Colonic mucosa (tissue), 4 donors: ENCODE measurements around the gene POP5. TPM values are rescaled to one million over a fixed set of nuclear protein-coding genes. Genes with fewer than 3 reads are reported as not detected.
A peak's percentile ranks its signal among the peaks of the same experiment; 100 is the strongest.

Experiments
- DNase-seq: peaks from one replicate; pipeline ENCODE4 v3.0.0-alpha.2; 2020
- H3K27ac ChIP-seq: fragments of 200-600 bp; one replicate; pipeline ENCODE4 v1.8.0; 2021
- H3K27me3 ChIP-seq: fragments of 200-600 bp; one replicate; pipeline ENCODE4 v1.8.0; 2021
- H3K36me3 ChIP-seq: fragments of 200-600 bp; one replicate; pipeline ENCODE4 v1.8.0; 2021
- H3K4me1 ChIP-seq: fragments of 200-600 bp; one replicate; pipeline ENCODE4 v1.8.0; 2021; ENCODE audit warnings: mild to moderate bottlenecking
- H3K4me3 ChIP-seq: fragments of 200-600 bp; one replicate; pipeline ENCODE4 v1.8.0; 2021
- H3K9ac ChIP-seq, 2 donors: one replicate each; pipeline ENCODE4 v1.7.0; 2013; ENCODE audit warnings: control low read depth in 2 of 2, low read depth in 2 of 2, low read length in 2 of 2
- H3K9me3 ChIP-seq: fragments of 200-600 bp; one replicate; pipeline ENCODE4 v1.8.0; 2021
- CTCF ChIP-seq: fragments of 200-600 bp; IDR thresholded peaks from one replicate; pipeline ENCODE4 v1.8.0; 2022; ENCODE audit warnings: antibody characterized with exemption, mild to moderate bottlenecking
- intact Hi-C: fragments of 100-400 bp; cut with DNase I; formaldehyde crosslinking; loops from one replicate; pipeline ENCODE4 v1.14.1; 2022
- total RNA-seq, 2 donors: library from RNA; stranded (reverse); fragmentation: NEBNext Ultra II Directional in 1 of 2; extraction: Animal tissue kit (Norgen Biotek cat#: 25700) in 1 of 2; gene quantifications; one replicate each; pipeline ENCODE4 v1.2.1, GENCODE V29; 2021
- donor health status: healthy.
- donor health status: DM: no; HTN: no; CAD: no.
- donor health status: DM: no; HTN: no; CAD: no.

POP5 gene
- total RNA-seq, 2 donors from 2014 or later = 22.8 to 77.7 TPM

GRCh38 chr12:120562906-120563305 is 18.3 kb downstream of the POP5 start:
- no peak for TF ChIP-seq CTCF
- Histone ChIP-seq H3K9me3 (no peaks in the 10 kb centered on the region), H3K27me3 (no peaks in the 10 kb centered on the region), H3K4me3 (no peak overlapping the region), H3K27ac (no peak overlapping the region), H3K4me1 (no peaks in the 10 kb centered on the region), H3K36me3 (peaks cover 41% of the 10 kb centered on the region), H3K9ac (no peak overlapping the region)
- intact Hi-C loops = no loop called here
- no peak for DNase-seq

- no peak for DNase-seq
Measured at GRCh38 chr12:120557589-120557988, 23.6 kb downstream of the POP5 start.

GRCh38 chr12:120554678-120555077 is 26.5 kb downstream of the POP5 start:
- H3K9ac ChIP-seq = no peak overlapping the region
- H3K4me1 ChIP-seq = peaks cover 7% of the 10 kb centered on the region
- H3K27ac ChIP-seq = no peak overlapping the region
- intact Hi-C loops = no loop called here
- H3K36me3 ChIP-seq = peaks cover 18% of the 10 kb centered on the region
- no peak overlapping the region for H3K4me3 ChIP-seq
- no peaks in the 10 kb centered on the region for H3K27me3 ChIP-seq
- no peaks in the 10 kb centered on the region for H3K9me3 ChIP-seq
- no peak for TF ChIP-seq CTCF
- DNase-seq = no peak

More at GRCh38 chr12:120557589-120557988, 23.6 kb downstream of the POP5 start:
- H3K9me3 ChIP-seq = no peaks in the 10 kb centered on the region
- no peak for TF ChIP-seq CTCF
- H3K4me3 ChIP-seq = no peak overlapping the region
- no peak overlapping the region for H3K9ac ChIP-seq
- no peak overlapping the region for H3K27ac ChIP-seq
- intact Hi-C loops = no loop called here
- H3K36me3 ChIP-seq = peaks cover 31% of the 10 kb centered on the region
- H3K4me1 ChIP-seq = no peaks in the 10 kb centered on the region
- H3K27me3 ChIP-seq = no peaks in the 10 kb centered on the region

- Histone ChIP-seq H3K27ac (peak overlapping the region; percentile 18), H3K4me1 (peaks cover 9% of the 10 kb centered on the region), H3K27me3 (no peaks in the 10 kb centered on the region), H3K4me3 (no peak overlapping the region), H3K36me3 (peaks cover 17% of the 10 kb centered on the region), H3K9ac (peak overlapping the region in 1 of 2 donors; percentile 55), H3K9me3 (no peaks in the 10 kb centered on the region)
- intact Hi-C loops = no loop called here
- TF ChIP-seq CTCF = no peak
- no peak for DNase-seq
Measured at GRCh38 chr12:120546050-120546386, 35.2 kb downstream of the POP5 start.

GRCh38 chr12:120544691-120545090 is 36.5 kb downstream of the POP5 start:
- Histone ChIP-seq H3K9ac (no peak overlapping the region), H3K4me1 (peaks cover 13% of the 10 kb centered on the region), H3K9me3 (no peaks in the 10 kb centered on the region), H3K4me3 (no peak overlapping the region), H3K27me3 (no peaks in the 10 kb centered on the region), H3K36me3 (peaks cover 17% of the 10 kb centered on the region), H3K27ac (no peak overlapping the region)
- intact Hi-C loops = no loop called here
- no peak for TF ChIP-seq CTCF
- DNase-seq = no peak

- no peak overlapping the region for H3K27ac ChIP-seq
- H3K36me3 ChIP-seq = peaks cover 10% of the 10 kb centered on the region
Measured at GRCh38 chr12:120542166-120542565, 39.0 kb downstream of the POP5 start.

More at GRCh38 chr12:120542166-120542565, 39.0 kb downstream of the POP5 start:
- H3K4me3 ChIP-seq = no peak overlapping the region
- H3K27me3 ChIP-seq = no peaks in the 10 kb centered on the region
- no peaks in the 10 kb centered on the region for H3K9me3 ChIP-seq
- H3K4me1 ChIP-seq = peaks cover 30% of the 10 kb centered on the region
- no peak overlapping the region for H3K9ac ChIP-seq
- DNase-seq = no peak
- intact Hi-C loops = no loop called here
- TF ChIP-seq CTCF = no peak
